ENCODE data around the gene EHHADH. TPM values are rescaled to one million over a fixed set of nuclear protein-coding genes. Genes with fewer than 3 reads are reported as not detected.

EHHADH gene
- polyA plus RNA-seq, 2 of the 4 experiments (the other 2 are of a cell fraction): 5.4 to 7.7 TPM

GRCh38 chr3:185270956-185271332, 17.1 kb upstream of the EHHADH start:
- Histone ChIP-seq H3K4me3 (no peak overlapping the region), H3K9me3 (no peaks in the 10 kb centered on the region), H3K4me2 (no peak overlapping the region), H3K27ac (no peak overlapping the region), H3K4me1 (no peaks in the 10 kb centered on the region)
- ChIA-PET POLR2A (no interaction called here), CTCF (interaction anchor here (0.9 kb wide), 1 partner anchor 9 kb away, joined by 3 read pairs; no protein-coding TSS in a partner anchor)
- TF ChIP-seq HES2 (IDR thresholded peaks at IDR 0.05) (no peak), MYC (IDR thresholded peaks at IDR 0.05; ENCODE audit: borderline replicate concordance, low read length) (no peak)
- ATAC-seq: no peak
- WGBS (ENCODE audit: missing lambda C conversion rate): 77% methylated on average over 4 of the region's 4 CpGs
- no peak for FAIRE-seq
- no peak for DNase-seq (ENCODE audit: low read depth in 1 of 2, low spot score in 1 of 2)

- CTCF ChIA-PET: interaction anchor here (0.9 kb wide), 1 partner anchor 10 kb away, joined by 3 read pairs; no protein-coding TSS in a partner anchor
- POLR2A ChIA-PET: no interaction called here
- no peak for FAIRE-seq
These were observed 16.6 kb upstream of the EHHADH start for GRCh38 chr3:185270262-185270955.

GRCh38 chr3:185268194-185268962, 14.5 kb upstream of the EHHADH start:
- CTCF ChIA-PET: interaction anchor here (1.0 to 1.3 kb wide), 2 partner anchors 11 to 19 kb away, joined by 4 read pairs; no protein-coding TSS in a partner anchor
- Histone ChIP-seq H3K4me1 (no peaks in the 10 kb centered on the region), H3K9me3 (no peaks in the 10 kb centered on the region), H3K4me3 (no peak overlapping the region), H3K27ac (no peak overlapping the region), H3K4me2 (no peak overlapping the region)
- FAIRE-seq (no peak), DNase-seq (ENCODE audit: low read depth in 1 of 2, low spot score in 1 of 2) (no peak), ATAC-seq (no peak)
- TF ChIP-seq ZFP36 (IDR thresholded peaks at IDR 0.05; ENCODE audit: borderline replicate concordance, partially characterized antibody) (no peak), BHLHE40 (IDR thresholded peaks at IDR 0.05; ENCODE audit: low read depth, low read length) (no peak), ZC3H11A (IDR thresholded peaks at IDR 0.05) (no peak), MYC (IDR thresholded peaks at IDR 0.05; ENCODE audit: borderline replicate concordance, low read length) (no peak), HMGXB4 (CRISPR knock-in tag; IDR thresholded peaks at IDR 0.05; ENCODE audit: borderline replicate concordance) (no peak), RCOR1 (IDR thresholded peaks at IDR 0.05; ENCODE audit: low read depth, low read length) (no peak), RNF2 (IDR thresholded peaks at IDR 0.05; ENCODE audit: borderline replicate concordance, low read depth) (no peak), MAX (IDR thresholded peaks at IDR 0.05) (no peak)
- POLR2A ChIA-PET: no interaction called here
- WGBS (ENCODE audit: missing lambda C conversion rate): 82% methylated on average over 2 of the region's 2 CpGs

More at GRCh38 chr3:185270262-185270955, 16.6 kb upstream of the EHHADH start:
- H3K27ac ChIP-seq: no peak overlapping the region
- WGBS (ENCODE audit: missing lambda C conversion rate): 66% methylated on average over 4 of the region's 4 CpGs
- H3K4me1 ChIP-seq: no peaks in the 10 kb centered on the region
- no peaks in the 10 kb centered on the region for H3K9me3 ChIP-seq
- H3K4me3 ChIP-seq: no peak overlapping the region
- TF ChIP-seq KDM1A (IDR thresholded peaks at IDR 0.05; ENCODE audit: low read depth) (no peak), PBX3 (IDR thresholded peaks at IDR 0.05) (no peak), RAD21 (conservative IDR thresholded peaks at IDR 0.05 in 1 of 2, IDR thresholded peaks at IDR 0.05 in 1 of 2) (peak; percentile 30 to 59; a peak in 3 of 5 replicates)
- peak; percentile 99 to 100 for ATAC-seq
- no peak overlapping the region for H3K4me2 ChIP-seq
- DNase-seq (ENCODE audit: low read depth in 1 of 2, low spot score in 1 of 2): peak; percentile 31 to 40

GRCh38 chr3:185267193-185267592, 13.3 kb upstream of the EHHADH start:
- no peak overlapping the region for H3K4me2 ChIP-seq
- ATAC-seq (no peak), FAIRE-seq (no peak), DNase-seq (ENCODE audit: low read depth in 1 of 2, low spot score in 1 of 2) (no peak)
- POLR2A ChIA-PET: no interaction called here
- no peak overlapping the region for H3K4me3 ChIP-seq
- no peaks in the 10 kb centered on the region for H3K9me3 ChIP-seq
- no peak overlapping the region for H3K27ac ChIP-seq
- no peaks in the 10 kb centered on the region for H3K4me1 ChIP-seq
- 72% methylated on average over 3 of the region's 3 CpGs for WGBS (ENCODE audit: missing lambda C conversion rate)
- CTCF ChIA-PET: interaction anchor here (0.7 kb wide), 1 partner anchor 28 kb away, joined by 3 read pairs; no protein-coding TSS in a partner anchor
- TF ChIP-seq JUNB (IDR thresholded peaks at IDR 0.05) (no peak), EHMT2 (IDR thresholded peaks at IDR 0.05; ENCODE audit: low read depth) (no peak), SREBF2 (IDR thresholded peaks at IDR 0.05) (no peak), REST (IDR thresholded peaks at IDR 0.05) (no peak), CHD4 (IDR thresholded peaks at IDR 0.05; ENCODE audit: borderline replicate concordance) (no peak), RAD21 (conservative IDR thresholded peaks at IDR 0.05 in 1 of 2, IDR thresholded peaks at IDR 0.05 in 1 of 2) (no peak), HOXA7 (CRISPR knock-in tag; IDR thresholded peaks at IDR 0.05) (no peak), USF2 (IDR thresholded peaks at IDR 0.05) (no peak)
